Smooth muscle cell (in vitro differentiated cells): ENCODE data around the gene RTBDN. TPM values are rescaled to one million over a fixed set of nuclear protein-coding genes. Genes with fewer than 3 reads are reported as not detected.

ENCODE experiments used
- DNase-seq: peaks from one replicate; lab custom pipeline; 2025; ENCODE audit not compliant: unreplicated experiment; lab: John Stamatoyannopoulos, UW
- H2AFZ ChIP-seq: fragments of 200-600 bp; sonication (generic); 2 replicates; pipeline ENCODE4 v1.6.0; 2016; ENCODE audit warnings: antibody characterized with exemption, low read depth, mild to moderate bottlenecking
- H3F3A ChIP-seq: fragments of 200-600 bp; sonication (generic); 2 replicates; pipeline ENCODE4 v1.6.0; 2017; ENCODE audit warnings: antibody characterized with exemption, low read depth
- H3K27ac ChIP-seq: fragments of 200-600 bp; sonication (generic); 2 replicates; pipeline ENCODE4 v1.5.1; 2016; ENCODE audit warnings: low read depth, mild to moderate bottlenecking
- H3K27me3 ChIP-seq: fragments of 200-600 bp; sonication (generic); 2 replicates; pipeline ENCODE4 v1.6.1; 2016; ENCODE audit warnings: low read depth, mild to moderate bottlenecking
- H3K36me3 ChIP-seq: fragments of 200-600 bp; sonication (generic); 2 replicates; pipeline ENCODE4 v1.5.1; 2016; ENCODE audit warnings: low read depth
- H3K4me1 ChIP-seq: fragments of 200-600 bp; sonication (generic); 2 replicates; pipeline ENCODE4 v1.5.1; 2016; ENCODE audit warnings: low read depth
- H3K4me2 ChIP-seq: fragments of 200-600 bp; sonication (generic); 2 replicates; pipeline ENCODE4 v1.6.0; 2016; ENCODE audit warnings: mild to moderate bottlenecking
- H3K4me3 ChIP-seq: fragments of 200-600 bp; sonication (generic); 2 replicates; pipeline ENCODE4 v1.5.1; 2016; ENCODE audit warnings: mild to moderate bottlenecking
- H3K79me2 ChIP-seq: fragments of 200-600 bp; sonication (generic); 2 replicates; pipeline ENCODE4 v1.6.0; 2016; ENCODE audit warnings: low read depth, mild to moderate bottlenecking
- H3K9ac ChIP-seq: fragments of 200-600 bp; sonication (generic); 2 replicates; pipeline ENCODE4 v1.6.0; 2016; ENCODE audit warnings: low read depth
- H3K9me3 ChIP-seq: fragments of 200-600 bp; sonication (generic); replicated peaks from 2 replicates; pipeline ENCODE4 v1.5.1; 2016; ENCODE audit warnings: low read depth
- H4K20me1 ChIP-seq: fragments of 200-600 bp; sonication (generic); 2 replicates; pipeline ENCODE4 v1.6.0; 2016; ENCODE audit warnings: low read depth
- WGBS: methylation state at CpG from one replicate; pipeline ENCODE4 v1.1.7; 2016; ENCODE audit warnings: low lambda C conversion rate; 5-methylcytosine and 5-hydroxymethylcytosine counted together
- polyA plus RNA-seq: library from polyadenylated mRNA; unstranded; fragments of >200 nt; fragmentation: Nextera tagmentation; extraction: Ambion mirVana; gene quantifications from 2 replicates; pipeline ENCODE4 v1.2.1, GENCODE V29; 2016
- total RNA-seq: library from RNA; depleted of rRNA; stranded (reverse); fragments of >200 nt; gene quantifications from 2 replicates; pipeline ENCODE4 v1.2.3, GENCODE V29; 2014
- TF ChIP-seq, protein P1 (sequence below): fragments of 200-600 bp; sonication (generic); IDR thresholded peaks from 2 replicates; pipeline ENCODE4 v1.5.1; 2017; ENCODE audit warnings: borderline replicate concordance, mild to moderate bottlenecking, antibody characterized with exemption; ENCODE audit not compliant: insufficient read depth, poor library complexity, severe bottlenecking

The RTBDN gene
- total and polyA plus RNA-seq, 2 experiments from 2014 or later, result 1.7 TPM; not detected in 1

DNA sequence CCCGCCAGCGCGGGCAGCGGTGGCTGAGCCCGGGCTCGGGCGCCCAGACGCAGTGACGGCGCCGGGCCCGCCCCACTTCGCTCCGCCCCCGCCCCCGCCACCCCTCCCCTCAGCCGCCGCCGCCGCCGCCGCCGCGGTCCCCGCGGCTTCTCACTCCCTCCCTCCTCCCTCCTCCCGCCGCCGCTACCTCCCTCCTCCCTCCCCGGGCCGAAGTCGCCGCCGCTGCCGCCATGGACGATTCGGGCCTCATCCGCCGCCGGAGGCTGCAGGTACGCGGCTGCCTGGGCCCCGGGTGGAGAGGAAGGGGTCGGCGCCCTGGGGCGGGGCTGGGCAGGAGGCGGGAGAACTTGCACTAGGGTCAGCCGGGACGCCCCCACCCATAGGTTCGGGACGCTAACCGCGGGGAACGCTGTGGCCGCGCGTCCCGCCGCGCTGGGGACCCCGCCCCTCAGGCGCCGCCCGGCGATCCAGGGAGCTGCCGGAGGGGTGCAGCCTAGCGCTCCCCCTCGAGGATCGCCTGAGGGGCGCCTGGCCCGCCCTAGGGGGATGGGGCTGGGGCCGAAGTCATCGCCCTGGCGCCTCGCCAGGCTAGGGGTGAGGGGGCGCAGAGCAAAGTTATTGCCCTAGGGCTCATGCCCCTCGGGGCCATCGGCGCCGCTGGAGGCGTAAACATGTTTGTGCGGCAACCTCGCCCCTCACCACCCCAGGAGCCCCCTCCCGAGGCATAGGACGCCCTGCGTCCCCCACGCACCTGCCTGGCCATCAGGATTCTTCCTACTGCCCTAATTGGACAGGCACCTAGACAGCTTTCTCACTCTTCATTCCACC is 427 bp downstream of the RTBDN start:
- TF ChIP-seq, protein P1, sequence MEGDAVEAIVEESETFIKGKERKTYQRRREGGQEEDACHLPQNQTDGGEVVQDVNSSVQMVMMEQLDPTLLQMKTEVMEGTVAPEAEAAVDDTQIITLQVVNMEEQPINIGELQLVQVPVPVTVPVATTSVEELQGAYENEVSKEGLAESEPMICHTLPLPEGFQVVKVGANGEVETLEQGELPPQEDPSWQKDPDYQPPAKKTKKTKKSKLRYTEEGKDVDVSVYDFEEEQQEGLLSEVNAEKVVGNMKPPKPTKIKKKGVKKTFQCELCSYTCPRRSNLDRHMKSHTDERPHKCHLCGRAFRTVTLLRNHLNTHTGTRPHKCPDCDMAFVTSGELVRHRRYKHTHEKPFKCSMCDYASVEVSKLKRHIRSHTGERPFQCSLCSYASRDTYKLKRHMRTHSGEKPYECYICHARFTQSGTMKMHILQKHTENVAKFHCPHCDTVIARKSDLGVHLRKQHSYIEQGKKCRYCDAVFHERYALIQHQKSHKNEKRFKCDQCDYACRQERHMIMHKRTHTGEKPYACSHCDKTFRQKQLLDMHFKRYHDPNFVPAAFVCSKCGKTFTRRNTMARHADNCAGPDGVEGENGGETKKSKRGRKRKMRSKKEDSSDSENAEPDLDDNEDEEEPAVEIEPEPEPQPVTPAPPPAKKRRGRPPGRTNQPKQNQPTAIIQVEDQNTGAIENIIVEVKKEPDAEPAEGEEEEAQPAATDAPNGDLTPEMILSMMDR, result no peak
- Histone ChIP-seq H2AFZ (peak overlapping the region; percentile 69), H3K27ac (no peak overlapping the region), H3K4me2 (peak overlapping the region; percentile 90), H3K36me3 (no peaks in the 10 kb centered on the region), H3K9ac (no peak overlapping the region), H3K4me3 (peak overlapping the region; percentile 55), H3F3A (no peaks in the 10 kb centered on the region), H3K27me3 (peaks cover 49% of the 10 kb centered on the region), H3K4me1 (peaks cover 3% of the 10 kb centered on the region), H4K20me1 (peaks cover 3% of the 10 kb centered on the region), H3K79me2 (no peaks in the 10 kb centered on the region), H3K9me3 (no peaks in the 10 kb centered on the region)
- WGBS, result 0% methylated on average over 4 of the region's 87 CpGs
- DNase-seq, result no peak

DNA sequence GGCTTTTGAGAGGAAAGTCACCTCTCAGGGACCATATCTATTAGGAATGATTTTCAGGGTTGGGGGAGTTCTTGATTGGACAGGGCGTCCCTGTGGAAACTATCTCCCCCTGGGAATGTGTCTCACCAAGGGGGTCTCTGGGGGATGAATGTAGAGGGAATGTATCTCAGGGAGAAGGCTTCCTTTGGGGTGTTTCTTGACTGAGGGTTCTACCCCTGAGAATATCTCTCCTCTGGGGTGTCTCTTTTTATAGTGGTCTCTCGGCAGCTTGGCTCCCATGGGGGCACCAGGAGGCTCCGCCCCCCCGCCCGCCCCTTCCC is 1.0 kb downstream of the RTBDN start:
- Histone ChIP-seq H3K9ac (no peak overlapping the region), H3K27ac (no peak overlapping the region), H3K4me3 (peak overlapping the region; percentile 55), H4K20me1 (peaks cover 3% of the 10 kb centered on the region), H3F3A (no peaks in the 10 kb centered on the region), H3K36me3 (no peaks in the 10 kb centered on the region), H3K4me2 (peak overlapping the region; percentile 90), H2AFZ (no peak overlapping the region), H3K9me3 (no peaks in the 10 kb centered on the region), H3K79me2 (no peaks in the 10 kb centered on the region), H3K4me1 (peaks cover 3% of the 10 kb centered on the region), H3K27me3 (peaks cover 43% of the 10 kb centered on the region)
- TF ChIP-seq, protein P1, result no peak
- WGBS, result 4% methylated on average over 2 of the region's 5 CpGs
- DNase-seq, result no peak

DNA sequence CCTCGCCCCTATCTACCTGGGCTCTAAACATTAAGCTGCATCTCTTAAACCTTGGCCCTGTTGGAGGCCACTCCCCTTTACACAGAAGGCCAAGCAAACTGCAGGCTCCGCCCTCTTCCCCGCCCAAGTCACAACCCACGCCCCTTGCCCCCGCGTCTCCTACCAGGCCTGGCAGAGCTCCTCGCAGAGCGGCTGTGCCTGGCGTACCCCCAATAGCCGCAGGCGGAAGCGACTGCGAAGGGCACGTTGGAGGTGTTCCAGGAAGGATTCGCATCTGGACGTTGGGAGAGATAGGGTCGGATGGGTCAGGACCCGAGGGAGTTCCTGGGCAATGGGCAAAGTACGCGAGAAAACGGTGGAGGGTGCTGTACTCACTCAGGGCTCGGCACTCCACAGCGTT is 5.9 kb downstream of the RTBDN start:
- Histone ChIP-seq H2AFZ (no peak overlapping the region), H3K4me3 (no peak overlapping the region), H3K27ac (no peak overlapping the region), H3K79me2 (no peaks in the 10 kb centered on the region), H3K27me3 (peaks cover 6% of the 10 kb centered on the region), H3K4me1 (no peaks in the 10 kb centered on the region), H3K4me2 (no peak overlapping the region), H3F3A (no peaks in the 10 kb centered on the region), H3K36me3 (no peaks in the 10 kb centered on the region), H4K20me1 (peaks cover 3% of the 10 kb centered on the region), H3K9me3 (no peaks in the 10 kb centered on the region), H3K9ac (no peak overlapping the region)
- WGBS, result 23% methylated on average over 23 of the region's 23 CpGs
- TF ChIP-seq, protein P1, result no peak
- DNase-seq, result no peak
